ENCODE results near the gene MTA3.
"Not testable (repeated sequence)": the region's sequence is repeated elsewhere in the genome, so short reads cannot be mapped to it uniquely, and the experiment has no call there.

Gene MTA3

GRCh38 chr2:42606166-42606565 is 37.7 kb downstream of the MTA3 start:
- not testable (repeated sequence) for DNase-seq (ENCODE audit: insufficient read length, low spot score); FAIRE-seq

GRCh38 chr2:42607101-42607637 is 38.7 kb downstream of the MTA3 start:
- FAIRE-seq, result no peak

DNA sequence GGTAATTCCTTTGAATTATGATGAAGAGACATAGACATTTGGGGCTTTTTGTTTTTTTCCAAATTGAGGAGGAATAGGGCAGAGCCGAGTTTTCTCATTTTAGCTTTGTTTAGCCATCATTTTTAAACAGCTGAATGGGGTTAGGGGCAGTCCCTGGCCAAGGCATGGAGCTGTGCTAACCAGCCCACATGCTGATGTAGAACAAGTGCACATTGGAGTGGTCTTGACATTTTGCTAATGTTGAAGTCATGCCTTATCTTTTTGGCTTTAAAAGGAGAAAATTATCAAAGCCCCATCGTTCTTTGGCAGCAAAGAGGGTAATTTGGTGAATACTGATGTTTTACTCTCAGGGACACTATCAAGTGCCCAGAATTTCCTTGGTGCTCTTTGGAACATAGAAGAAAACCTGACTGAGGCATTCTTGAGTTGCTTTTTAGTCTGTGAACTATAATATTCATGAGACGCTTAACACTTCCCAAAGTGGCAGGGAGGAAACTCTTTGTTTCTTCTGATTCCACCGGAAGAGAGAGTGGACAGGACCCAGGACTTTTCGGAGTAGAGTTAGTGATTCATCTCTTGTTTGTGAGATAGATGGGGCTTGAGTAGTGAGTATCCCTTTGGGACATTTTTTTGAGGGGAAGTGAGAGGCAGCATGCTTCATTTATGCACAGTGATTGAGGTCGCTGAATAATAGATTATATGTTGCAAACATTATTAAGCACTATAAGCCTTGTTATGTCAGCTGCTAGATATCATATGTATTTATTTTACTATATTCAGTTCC is 45.0 kb downstream of the MTA3 start:
- no peak for DNase-seq (ENCODE audit: insufficient read length, low spot score)
- no peak for FAIRE-seq

More at GRCh38 chr2:42607101-42607637, 38.7 kb downstream of the MTA3 start:
- DNase-seq (ENCODE audit: insufficient read length, low spot score), result no peak

GRCh38 chr2:42614838-42615237 is 46.4 kb downstream of the MTA3 start:
- DNase-seq (ENCODE audit: insufficient read length, low spot score), result no peak
- no peak for FAIRE-seq

DNA sequence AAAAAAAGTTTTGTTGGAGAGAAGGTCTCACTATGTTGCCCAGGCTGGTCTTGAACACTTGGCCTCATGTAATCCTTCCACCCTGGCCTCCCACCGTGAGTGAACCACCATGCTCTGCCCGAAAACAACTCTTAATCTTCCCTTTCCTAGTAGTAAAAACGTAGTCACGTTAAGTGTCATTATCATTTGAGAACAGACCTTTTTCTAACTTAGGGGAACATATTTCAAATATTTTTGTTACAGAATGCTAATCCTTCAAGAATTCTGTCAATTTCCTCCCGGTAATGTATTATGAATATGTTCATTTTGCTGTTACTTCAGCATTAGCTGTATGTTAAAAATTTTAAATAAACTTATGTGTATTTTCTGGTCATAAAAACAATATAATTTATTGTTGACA is 49.7 kb downstream of the MTA3 start:
- DNase-seq (ENCODE audit: insufficient read length, low spot score), result no peak
- FAIRE-seq, result no peak

DNA sequence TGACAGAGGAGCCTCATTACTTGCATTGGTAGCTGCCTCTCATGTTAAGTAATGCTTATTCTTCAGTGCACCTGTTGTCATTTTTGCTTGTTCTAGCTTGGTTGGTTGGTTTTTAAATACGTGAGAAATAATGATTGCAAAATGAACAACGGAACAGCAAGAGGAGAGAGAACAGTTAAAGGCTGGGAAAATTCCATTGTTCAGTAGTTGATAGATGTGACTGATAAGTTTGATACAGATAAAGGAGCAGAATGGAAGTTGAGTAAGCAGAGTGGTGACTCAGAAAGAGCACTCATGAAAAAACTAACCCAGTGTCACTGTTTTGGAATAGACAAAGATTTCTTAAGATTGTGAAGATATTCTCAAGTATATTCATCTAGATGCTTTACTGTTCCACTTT is 50.5 kb downstream of the MTA3 start:
- DNase-seq (ENCODE audit: insufficient read length, low spot score), result peak; percentile 45

DNA sequence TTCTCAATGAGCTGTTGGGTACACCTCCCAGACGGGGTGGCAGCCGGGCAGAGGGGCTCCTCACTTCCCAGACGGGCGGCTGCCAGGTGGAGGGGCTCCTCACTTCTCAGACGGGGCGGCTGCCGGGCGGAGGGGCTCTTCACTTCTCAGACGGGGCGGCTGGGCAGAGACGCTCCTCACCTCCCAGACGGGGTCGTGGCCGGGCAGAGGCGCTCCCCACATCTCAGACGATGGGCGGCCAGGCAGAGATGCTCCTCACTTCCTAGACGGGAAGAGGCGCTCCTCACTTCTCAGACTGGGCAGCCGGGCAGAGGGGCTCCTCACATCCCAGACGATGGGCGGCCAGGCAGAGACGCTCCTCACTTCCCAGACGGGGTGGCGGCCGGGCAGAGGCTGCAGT is 53.2 kb downstream of the MTA3 start:
- DNase-seq (ENCODE audit: insufficient read length, low spot score); FAIRE-seq: not testable (repeated sequence)

More for the DNA sequence above, 50.5 kb downstream of the MTA3 start:
- FAIRE-seq, result peak; percentile 46

DNA sequence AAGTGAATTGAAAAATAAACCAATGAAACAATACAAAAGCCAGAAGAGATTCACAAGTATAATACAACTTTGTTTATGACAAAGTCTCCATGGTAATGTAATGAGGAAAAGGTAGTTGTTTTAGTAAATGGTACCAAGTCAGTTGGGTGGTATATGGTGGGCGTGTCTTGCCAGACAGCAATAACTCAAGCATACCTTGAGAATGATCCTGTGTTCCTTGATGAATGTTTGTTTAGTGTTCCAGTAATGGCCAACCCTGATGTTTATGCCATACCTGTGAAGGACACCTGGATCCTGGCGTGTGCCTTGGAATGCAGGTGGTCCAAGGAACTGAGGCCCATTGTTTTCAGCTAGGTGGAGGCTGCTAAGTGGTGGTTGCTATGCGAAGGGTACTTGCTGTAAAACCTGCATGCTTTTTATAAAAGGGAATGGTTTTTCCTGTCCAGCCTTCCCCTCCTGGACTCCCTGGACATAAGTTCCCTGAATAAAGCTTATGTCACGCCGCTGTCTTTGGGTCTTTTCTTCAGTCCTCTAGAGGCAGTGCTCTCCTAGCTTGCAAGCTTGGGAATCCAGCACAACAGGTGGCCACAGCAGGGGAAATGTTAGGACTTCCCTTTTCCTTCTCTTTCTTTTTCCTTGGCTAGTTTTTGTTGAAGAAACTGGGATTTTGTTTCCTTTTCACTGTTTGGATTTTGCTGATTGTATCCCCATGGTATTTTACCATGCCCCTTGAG is 54.7 kb downstream of the MTA3 start:
- FAIRE-seq, result peak; percentile 36
- no peak for DNase-seq (ENCODE audit: insufficient read length, low spot score)

DNA sequence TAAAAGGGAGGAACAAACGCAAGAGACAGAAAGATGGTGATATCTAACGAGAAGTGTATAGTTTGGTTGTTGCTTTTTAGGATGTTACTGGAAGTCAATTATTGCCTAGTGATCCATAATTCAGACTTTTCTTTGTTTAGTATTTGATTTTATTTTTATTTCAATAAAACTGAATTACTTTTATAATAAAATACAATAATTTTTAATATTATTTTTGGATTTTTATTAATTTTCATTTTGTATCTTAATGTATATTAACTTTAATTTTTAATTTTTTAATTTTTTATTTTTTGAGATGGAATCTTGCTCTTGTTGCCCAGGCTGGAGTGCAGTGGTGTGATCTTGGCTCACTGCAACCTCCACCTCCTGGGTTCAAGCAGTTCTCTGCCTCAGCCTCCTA is 55.6 kb downstream of the MTA3 start:
- no peak for FAIRE-seq
- no peak for DNase-seq (ENCODE audit: insufficient read length, low spot score)

- not testable (repeated sequence) for FAIRE-seq; DNase-seq (ENCODE audit: insufficient read length, low spot score)
Observed at GRCh38 chr2:42628024-42628423, 59.6 kb downstream of the MTA3 start.

- DNase-seq (ENCODE audit: insufficient read length, low spot score) (no peak), FAIRE-seq (no peak)
Observed at GRCh38 chr2:42636934-42637333, 68.5 kb downstream of the MTA3 start.

GRCh38 chr2:42638080-42638784 is 69.8 kb downstream of the MTA3 start:
- no peak for FAIRE-seq

GRCh38 chr2:42639340-42640077 is 71.1 kb downstream of the MTA3 start:
- FAIRE-seq, result no peak
- no peak for DNase-seq (ENCODE audit: insufficient read length, low spot score)

More at GRCh38 chr2:42638080-42638784, 69.8 kb downstream of the MTA3 start:
- DNase-seq (ENCODE audit: insufficient read length, low spot score), result no peak

- no peak for FAIRE-seq
- no peak for DNase-seq (ENCODE audit: insufficient read length, low spot score)
Observed at GRCh38 chr2:42640261-42640660, 71.8 kb downstream of the MTA3 start.

GRCh38 chr2:42642371-42642770 is 73.9 kb downstream of the MTA3 start:
- DNase-seq (ENCODE audit: insufficient read length, low spot score); FAIRE-seq: not testable (repeated sequence)

GRCh38 chr2:42645551-42645950 is 77.1 kb downstream of the MTA3 start:
- FAIRE-seq (no peak), DNase-seq (ENCODE audit: insufficient read length, low spot score) (no peak)

GRCh38 chr2:42648796-42649195 is 80.4 kb downstream of the MTA3 start:
- FAIRE-seq (no peak), DNase-seq (ENCODE audit: insufficient read length, low spot score) (no peak)

- no peak for DNase-seq (ENCODE audit: insufficient read length, low spot score)
Observed at GRCh38 chr2:42651057-42651456, 82.6 kb downstream of the MTA3 start.

DNA sequence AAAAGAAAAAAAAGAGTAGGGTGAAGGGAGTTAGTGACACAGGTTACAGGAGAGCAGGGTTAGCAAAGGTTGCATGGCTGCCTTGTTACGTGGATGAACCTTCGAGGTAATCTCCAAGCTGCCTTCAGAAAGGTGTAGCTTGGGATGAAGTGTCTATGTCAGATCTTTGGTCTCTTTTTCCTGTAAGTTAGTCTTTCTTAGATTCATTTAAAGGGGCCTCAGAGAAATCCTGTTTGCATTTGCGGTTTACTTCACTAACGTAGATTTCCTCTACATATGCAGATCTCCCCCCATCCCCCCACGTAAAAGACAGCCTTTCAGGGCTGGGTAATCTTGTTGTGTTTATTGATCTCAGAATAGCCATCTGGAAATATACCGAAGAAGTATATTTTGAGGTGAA is 83.7 kb downstream of the MTA3 start:
- DNase-seq (ENCODE audit: insufficient read length, low spot score) (no peak), FAIRE-seq (no peak)

More at GRCh38 chr2:42651057-42651456, 82.6 kb downstream of the MTA3 start:
- FAIRE-seq, result no peak

- DNase-seq (ENCODE audit: insufficient read length, low spot score) (no peak), FAIRE-seq (no peak)
Observed at GRCh38 chr2:42653039-42653438, 84.6 kb downstream of the MTA3 start.

All from HTR-8/SVneo (cell line).